GM18505 (cell line): ENCODE results near the gene RPTN.

Experiments used
- ATAC-seq: cut with Tn5 transposase; IDR thresholded peaks from one replicate; pipeline ENCODE4 v1.9.1; 2021; ENCODE audit not compliant: unreplicated experiment
- POLR2A ChIP-seq: IDR thresholded peaks from 4 replicates; pipeline ENCODE4 v1.6.1; 2011; ENCODE audit warnings: borderline replicate concordance; ENCODE audit not compliant: insufficient read depth, insufficient read length; ENCODE audit errors: extremely low read depth

RPTN gene

GRCh38 chr1:152182431-152182830 lies 23.4 kb upstream of the RPTN start:
- ATAC-seq: no peak
- TF ChIP-seq POLR2A: no peak

- no peak for TF ChIP-seq POLR2A
- ATAC-seq: no peak
Observed at GRCh38 chr1:152179566-152179965, 20.5 kb upstream of the RPTN start.

GRCh38 chr1:152170287-152170905 lies 11.4 kb upstream of the RPTN start:
- no peak for TF ChIP-seq POLR2A
- no peak for ATAC-seq

- ATAC-seq: no peak
- no peak for TF ChIP-seq POLR2A
Observed at GRCh38 chr1:152169366-152170025, 10.5 kb upstream of the RPTN start.

- no peak for TF ChIP-seq POLR2A
- no peak for ATAC-seq
Observed at GRCh38 chr1:152168535-152168868, 9.5 kb upstream of the RPTN start.

GRCh38 chr1:152167835-152168534 lies 9.0 kb upstream of the RPTN start:
- no peak for TF ChIP-seq POLR2A
- no peak for ATAC-seq

GRCh38 chr1:152166966-152167365 lies 7.9 kb upstream of the RPTN start:
- no peak for TF ChIP-seq POLR2A
- ATAC-seq: no peak

- no peak for ATAC-seq
- no peak for TF ChIP-seq POLR2A
Observed at GRCh38 chr1:152165286-152166077, 6.5 kb upstream of the RPTN start.

GRCh38 chr1:152164517-152165136 lies 5.6 kb upstream of the RPTN start:
- no peak for ATAC-seq
- TF ChIP-seq POLR2A: no peak

GRCh38 chr1:152162792-152163463 lies 3.9 kb upstream of the RPTN start:
- no peak for TF ChIP-seq POLR2A
- no peak for ATAC-seq

- TF ChIP-seq POLR2A: no peak
- no peak for ATAC-seq
Observed at GRCh38 chr1:152160576-152160975, 1.5 kb upstream of the RPTN start.

- no peak for ATAC-seq
- no peak for TF ChIP-seq POLR2A
Observed at GRCh38 chr1:152153996-152154395, 5.0 kb downstream of the RPTN start.

GRCh38 chr1:152151646-152152045 lies 7.4 kb downstream of the RPTN start:
- no peak for ATAC-seq
- no peak for TF ChIP-seq POLR2A

- ATAC-seq: no peak
- TF ChIP-seq POLR2A: no peak
Observed at GRCh38 chr1:152148981-152149380, 10.0 kb downstream of the RPTN start.
